GM10266 (cell line): ENCODE results near the gene LRP1B.

Source experiments
- DNase-seq: peaks from one replicate; pipeline ENCODE4 v3.0.0; 2012; ENCODE audit errors: extremely low spot score
- CTCF ChIP-seq: IDR thresholded peaks from 2 replicates; pipeline ENCODE4 v1.5.1; 2012; ENCODE audit warnings: mild to moderate bottlenecking, low read depth; ENCODE audit not compliant: control insufficient read depth, insufficient read depth; ENCODE audit errors: missing control alignments

Gene LRP1B

GRCh38 chr2:141534666-141535362 is 596.0 kb downstream of the LRP1B start:
- DNase-seq: no peak
- no peak for TF ChIP-seq CTCF

- DNase-seq: no peak
Observed at GRCh38 chr2:141529659-141530058, 601.2 kb downstream of the LRP1B start.

GRCh38 chr2:141528990-141529389 is 601.8 kb downstream of the LRP1B start:
- TF ChIP-seq CTCF: no peak
- peak; percentile 3 for DNase-seq

More at GRCh38 chr2:141529659-141530058, 601.2 kb downstream of the LRP1B start:
- no peak for TF ChIP-seq CTCF

- no peak for TF ChIP-seq CTCF
- DNase-seq: no peak
Observed at GRCh38 chr2:141526760-141527159, 604.1 kb downstream of the LRP1B start.

GRCh38 chr2:141524777-141525176 is 606.0 kb downstream of the LRP1B start:
- no peak for TF ChIP-seq CTCF

GRCh38 chr2:141523199-141523598 is 607.6 kb downstream of the LRP1B start:
- no peak for TF ChIP-seq CTCF
- DNase-seq: no peak

More at GRCh38 chr2:141524777-141525176, 606.0 kb downstream of the LRP1B start:
- DNase-seq: no peak

GRCh38 chr2:141522702-141523101 is 608.1 kb downstream of the LRP1B start:
- no peak for TF ChIP-seq CTCF
- DNase-seq: no peak
